ENCODE data around the gene FARSA.
A peak's percentile ranks its signal among the peaks of the same experiment; 100 is the strongest.
"Not testable (repeated sequence)": the region's sequence is repeated elsewhere in the genome, so short reads cannot be mapped to it uniquely, and the experiment has no call there.

Gene FARSA

DNA sequence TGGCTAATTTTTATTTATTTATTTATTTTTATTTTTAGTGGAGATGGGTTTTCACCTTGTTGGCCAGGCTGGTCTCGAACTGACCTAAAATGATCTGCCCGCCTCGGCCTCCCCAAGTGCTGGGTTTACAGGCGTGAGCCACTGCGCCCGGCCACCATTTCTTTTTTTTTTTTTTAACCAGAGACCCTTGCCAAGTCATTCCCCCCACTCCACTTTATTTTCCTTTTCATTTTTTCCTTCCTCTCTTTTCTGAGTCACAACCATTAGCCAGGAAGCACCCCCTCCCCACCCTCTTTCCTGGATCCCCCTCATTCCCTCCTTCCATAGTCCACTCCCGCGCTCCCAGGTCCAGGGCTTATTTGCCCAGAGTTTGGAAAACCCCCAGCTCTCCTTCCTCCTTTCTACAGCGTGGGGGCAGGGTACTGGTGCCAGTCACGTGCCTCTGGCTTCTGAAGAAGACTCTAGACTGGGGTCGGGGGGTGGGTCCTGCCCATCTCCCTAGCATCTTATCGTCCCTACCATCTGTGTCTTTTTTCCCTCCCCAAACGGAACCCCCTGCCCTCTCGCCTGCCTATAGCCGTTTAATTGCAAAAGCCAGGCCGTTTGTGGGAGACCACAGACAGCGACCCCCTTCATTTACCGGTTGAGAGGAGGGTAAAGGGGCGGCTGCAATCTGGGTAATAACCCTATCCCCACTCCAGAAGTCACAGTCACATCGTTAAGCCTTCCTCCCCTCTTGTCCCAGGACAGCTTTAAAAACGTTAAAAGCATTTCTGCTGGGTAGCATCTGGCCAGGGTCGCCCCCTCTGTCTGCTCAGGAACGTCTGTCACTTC lies 3.8 kb upstream of the FARSA start:
- no peak for DNase-seq

GRCh38 chr19:12936582-12936981 lies 3.1 kb upstream of the FARSA start:
- DNase-seq = no peak

- DNase-seq = no peak
Observed at GRCh38 chr19:12935071-12935470, 1.6 kb upstream of the FARSA start.

GRCh38 chr19:12932392-12933286 lies 872 bp downstream of the FARSA start:
- DNase-seq = no peak

DNA sequence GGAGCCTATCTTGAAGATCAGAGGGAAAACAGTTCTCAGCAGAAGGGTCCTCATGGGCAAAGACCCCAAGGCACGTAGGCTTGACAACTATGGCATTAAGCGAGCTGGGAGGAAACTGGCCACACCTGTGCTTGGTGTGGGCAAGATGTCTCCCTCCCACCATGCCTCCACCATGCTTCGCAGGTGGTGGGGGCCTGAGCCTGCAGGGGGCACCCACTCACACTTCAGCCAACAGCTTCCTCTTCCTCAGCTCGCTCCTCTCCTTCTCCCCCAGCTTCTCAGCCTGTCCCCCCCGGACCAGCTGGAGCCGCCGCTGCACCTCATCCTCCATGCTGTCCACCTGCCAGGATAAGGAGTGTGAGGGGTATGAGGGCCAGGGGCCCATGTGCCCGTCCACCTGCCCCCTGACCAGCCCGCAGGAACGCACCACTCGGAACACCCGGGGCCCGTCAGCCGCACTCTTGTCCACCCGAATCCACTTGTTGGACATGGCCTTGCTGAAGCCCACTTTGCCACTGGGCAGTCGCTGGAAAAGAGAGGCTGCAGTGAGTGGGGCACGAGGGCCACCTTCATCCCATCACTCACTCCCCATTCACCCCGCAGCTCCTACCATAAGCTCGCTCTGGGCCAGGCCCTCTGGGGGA lies 3.4 kb downstream of the FARSA start:
- DNase-seq = no peak

- DNase-seq = no peak
Observed at GRCh38 chr19:12924621-12925310, 8.7 kb downstream of the FARSA start.

- DNase-seq = no peak
Observed at GRCh38 chr19:12922959-12923358, 10.6 kb downstream of the FARSA start.

DNA sequence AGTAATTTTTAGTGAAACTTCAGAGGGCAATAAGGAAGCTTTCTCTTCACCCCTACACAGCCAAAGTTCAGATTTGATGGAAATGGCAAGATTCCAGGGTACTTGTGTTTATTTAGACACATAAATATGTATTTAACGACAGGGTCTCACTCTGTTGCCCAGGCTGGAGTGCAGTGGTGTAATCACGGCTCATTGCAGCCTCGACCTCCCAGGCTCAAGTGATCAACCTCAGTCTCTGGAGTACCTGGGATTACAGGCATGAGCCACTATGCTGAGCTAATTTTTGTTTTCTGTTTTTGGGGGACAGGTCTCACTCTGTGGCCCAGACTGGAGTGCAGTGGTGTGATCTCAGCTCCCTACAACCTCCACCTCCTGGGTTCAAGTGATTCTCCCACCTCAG lies 12.5 kb downstream of the FARSA start:
- no peak for DNase-seq

GRCh38 chr19:12918253-12918652 lies 15.3 kb downstream of the FARSA start:
- DNase-seq = no peak

DNA sequence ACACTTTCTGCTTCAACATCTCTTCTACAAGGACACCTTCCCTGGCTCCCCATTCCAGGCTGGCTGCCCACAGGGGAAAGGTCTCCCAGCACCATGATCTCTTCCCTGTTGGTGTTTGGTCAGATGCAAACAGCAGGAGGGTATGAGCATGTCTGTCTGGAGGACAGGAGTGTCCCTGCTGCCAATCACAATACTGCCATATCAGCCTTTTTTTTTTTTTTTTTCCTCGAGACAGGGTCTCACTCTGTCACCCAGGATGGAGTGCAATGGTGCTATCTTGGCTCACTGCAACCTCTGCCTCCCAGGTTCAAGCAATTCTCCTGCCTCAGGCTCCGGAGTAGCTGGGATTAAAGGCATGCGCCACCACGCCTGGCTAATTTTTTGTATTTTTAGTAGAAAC lies 17.7 kb downstream of the FARSA start:
- DNase-seq = not testable (repeated sequence)

GRCh38 chr19:12913851-12914690 lies 19.4 kb downstream of the FARSA start:
- DNase-seq = peak; percentile 51

- no peak for DNase-seq
Observed at GRCh38 chr19:12913011-12913561, 20.4 kb downstream of the FARSA start.

DNA sequence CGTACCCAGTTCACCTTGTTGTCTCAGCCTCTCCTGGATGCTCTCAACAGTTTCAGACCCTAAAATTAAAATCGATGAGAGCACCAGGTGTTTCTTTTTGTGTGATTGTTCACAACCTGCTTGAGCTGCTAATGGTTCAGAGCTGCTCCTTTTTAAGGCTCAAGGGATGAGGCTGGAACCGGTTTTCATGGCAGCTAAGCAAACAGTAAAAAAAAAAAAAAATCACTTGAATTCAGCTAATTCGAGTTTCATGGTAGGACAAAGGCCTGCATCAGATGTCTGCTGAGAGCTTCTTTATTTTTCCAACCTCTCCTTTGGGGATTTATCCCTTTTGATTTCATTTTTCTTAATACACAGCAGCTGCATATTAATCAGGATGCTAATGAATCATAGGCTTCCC lies 20.9 kb downstream of the FARSA start:
- DNase-seq = no peak

DNA sequence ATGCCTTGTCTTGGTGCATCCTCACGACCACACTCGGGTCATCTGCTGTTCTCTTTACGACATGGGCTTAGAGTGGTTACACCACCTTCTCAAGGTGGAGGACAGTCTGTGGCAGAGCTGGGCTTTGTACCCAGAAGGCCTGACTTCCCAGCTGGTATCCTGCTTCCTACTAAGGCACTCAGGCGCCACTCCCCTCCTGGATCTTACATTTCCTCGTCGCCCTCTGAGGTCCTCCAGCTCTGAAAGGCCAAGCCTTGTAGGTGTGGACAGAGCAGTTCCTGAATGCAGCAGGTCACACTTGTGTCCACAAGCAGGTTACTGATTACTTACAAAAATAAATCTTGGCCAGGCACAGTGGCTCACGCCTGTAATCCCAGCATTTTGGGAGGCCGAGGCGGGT lies 26.3 kb downstream of the FARSA start:
- DNase-seq = no peak

DNA sequence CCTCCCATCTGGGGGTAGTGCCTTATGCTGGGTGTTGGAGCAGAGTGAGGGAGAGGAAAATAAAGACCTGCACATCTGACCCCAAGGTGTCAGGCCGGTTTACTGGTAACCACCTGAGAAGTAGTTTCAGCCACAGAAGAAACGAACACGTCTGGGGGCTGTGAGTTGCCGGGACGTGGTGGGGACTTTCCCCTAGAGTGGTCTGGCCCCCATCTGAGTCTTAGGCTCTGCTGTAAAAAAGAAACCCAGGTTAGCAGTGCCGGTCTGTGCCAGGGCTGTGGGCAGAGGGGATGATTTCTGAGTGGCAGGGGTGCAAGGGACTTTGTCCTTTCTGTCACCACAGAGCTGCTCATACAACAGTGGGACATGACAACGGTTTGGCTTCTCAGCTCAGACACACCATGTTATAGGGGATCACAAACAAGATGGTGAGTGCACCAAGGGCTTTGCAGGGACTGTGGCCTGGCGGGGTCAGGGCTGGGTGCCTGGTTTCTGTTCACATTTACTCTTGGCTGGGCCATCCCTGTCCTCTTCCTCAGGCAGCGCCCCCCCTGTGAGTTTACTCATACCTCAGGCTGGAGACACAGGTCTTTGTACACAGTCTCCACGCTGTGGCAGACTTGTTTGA lies 33.5 kb downstream of the FARSA start:
- no peak for DNase-seq

DNA sequence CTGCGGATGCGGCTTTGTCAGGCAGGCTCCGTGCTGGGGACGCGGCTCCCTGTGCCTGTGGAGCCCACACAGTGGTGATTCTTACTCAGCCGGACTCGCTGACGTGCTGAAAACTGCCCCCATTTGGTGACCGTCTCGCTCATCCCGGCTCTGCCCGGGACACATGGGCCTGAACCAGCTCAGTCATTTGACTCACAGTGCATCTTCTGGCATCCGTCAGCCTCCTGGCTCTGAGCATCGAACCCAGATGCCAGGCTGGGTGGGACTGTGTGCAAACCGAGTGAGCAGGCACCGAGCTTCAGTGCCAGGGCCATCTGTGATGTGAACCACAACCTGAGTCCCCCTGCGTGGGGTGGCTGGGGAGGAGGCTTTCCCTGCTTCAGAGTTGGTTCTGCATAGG lies 37.1 kb downstream of the FARSA start:
- DNase-seq = no peak

GRCh38 chr19:12893582-12893981 lies 39.9 kb downstream of the FARSA start:
- no peak for DNase-seq

DNA sequence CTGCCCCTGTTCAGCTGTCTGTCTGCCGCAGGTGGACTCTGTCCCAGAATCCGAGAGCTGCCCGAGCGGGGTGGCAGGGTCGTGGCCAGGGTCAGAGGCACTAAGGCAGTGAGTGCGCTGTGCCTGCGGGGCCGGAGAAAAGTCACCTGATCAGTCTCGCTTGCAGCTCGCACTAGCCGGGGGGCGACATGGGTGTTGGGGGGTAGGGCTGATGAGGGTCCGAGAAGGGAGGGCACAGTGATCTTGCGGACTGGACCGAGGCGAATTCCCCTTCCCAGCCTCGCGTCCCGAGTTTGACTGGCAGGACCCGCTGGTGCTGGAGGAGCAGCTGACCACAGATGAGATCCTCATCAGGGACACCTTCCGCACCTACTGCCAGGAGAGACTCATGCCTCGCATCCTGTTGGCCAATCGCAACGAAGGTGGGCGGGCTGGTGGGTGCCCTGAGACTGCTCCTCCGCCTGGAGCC lies 41.9 kb downstream of the FARSA start:
- no peak for DNase-seq

DNA sequence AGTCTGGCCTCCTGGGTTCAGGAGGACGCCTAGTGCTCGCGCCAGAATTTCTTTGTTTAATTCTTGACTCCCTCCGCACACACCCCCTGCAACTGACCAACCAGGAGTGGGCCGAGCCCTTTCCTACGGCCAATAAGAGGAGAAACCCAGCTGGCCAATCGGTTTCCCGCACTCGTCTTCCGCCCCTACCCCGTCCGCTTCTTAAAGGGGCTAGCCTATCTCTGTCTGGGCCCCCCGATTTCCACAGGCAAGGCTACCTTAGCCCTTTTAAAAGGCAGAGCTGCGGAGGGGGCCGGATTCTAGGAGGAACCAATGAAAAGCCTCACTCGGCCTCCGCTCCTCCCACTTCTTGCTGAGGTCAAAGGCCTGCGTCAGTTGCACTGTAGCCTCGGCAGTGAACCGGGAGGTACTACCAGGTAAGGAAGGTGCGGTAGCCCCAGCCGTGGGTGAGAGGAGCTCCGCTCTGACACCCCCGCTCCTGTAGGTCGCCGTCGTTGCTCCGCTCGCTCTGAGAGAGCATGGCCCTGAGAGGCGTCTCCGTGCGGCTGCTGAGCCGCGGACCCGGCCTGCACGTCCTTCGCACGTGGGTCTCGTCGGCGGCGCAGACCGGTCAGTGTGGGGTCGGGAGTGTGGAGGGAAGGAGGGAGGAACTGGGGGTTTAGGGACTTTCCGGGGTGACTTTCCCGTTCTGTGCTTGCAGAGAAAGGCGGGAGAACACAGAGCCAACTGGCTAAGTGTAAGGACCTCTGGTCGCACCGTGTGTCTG lies 42.5 kb downstream of the FARSA start, which contains the start of gene GCDH:
Gene GCDH, plus strand, starts transcription at position 374 of the 766 bp plus-strand sequence. Its CDS starts 145 bp downstream, at position 519.
- DNase-seq = peak; percentile 98

GRCh38 chr19:12890299-12890786 lies 43.2 kb downstream of the FARSA start:
- DNase-seq = not testable (repeated sequence)

Measured in stimulated activated CD4-positive, alpha-beta T cell treated with anti-CD3 and anti-CD28 coated beads, Interleukin-1b, Interleukin-23, amount 100 ng/mL, for 48 hours (primary cell).